GM21529 (cell line): ENCODE results near the gene NFYC.

Experiments used
- ATAC-seq: cut with Tn5 transposase; IDR thresholded peaks from one replicate; pipeline ENCODE4 v1.9.1; 2021; ENCODE audit not compliant: unreplicated experiment

Gene NFYC

DNA sequence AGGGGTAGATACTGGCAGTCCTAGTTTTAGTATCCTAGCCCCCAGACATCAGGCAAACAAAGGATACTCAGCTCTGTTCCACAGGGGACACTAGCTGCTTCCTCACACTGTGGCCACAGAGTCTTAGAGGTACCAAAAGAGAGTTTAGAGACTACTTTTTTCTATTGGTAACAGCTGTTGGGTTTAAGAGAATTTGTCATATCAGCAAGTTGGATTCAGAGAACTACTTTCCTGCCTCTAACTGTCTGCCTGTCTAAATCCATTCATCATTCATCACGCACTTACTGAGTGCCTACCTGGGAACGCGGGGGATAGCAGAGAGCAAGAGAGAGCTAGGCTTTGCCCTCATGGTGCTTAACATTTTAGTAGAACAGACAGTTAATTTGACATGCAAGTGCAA lies 65.0 kb downstream of the NFYC start:
- ATAC-seq = no peak

DNA sequence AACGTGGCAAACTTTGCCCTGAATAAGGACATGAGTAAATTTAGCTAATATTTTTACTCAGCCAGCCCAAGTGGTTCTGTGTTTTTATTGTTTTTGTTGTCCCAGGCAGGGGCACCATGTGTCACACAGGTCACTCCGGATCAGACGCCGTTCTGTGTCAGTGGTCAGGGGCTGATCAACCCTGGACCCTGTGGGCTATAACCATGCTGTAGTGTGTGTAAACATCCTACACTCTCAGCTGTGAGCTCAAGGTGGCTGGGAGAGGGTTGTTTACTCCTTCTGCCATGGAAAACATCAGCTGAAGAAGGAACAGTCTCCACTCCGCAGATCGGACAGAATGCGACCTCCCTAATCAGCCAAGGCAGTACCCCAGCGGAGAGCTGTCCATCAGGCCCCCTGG lies 65.6 kb downstream of the NFYC start:
- no peak for ATAC-seq

DNA sequence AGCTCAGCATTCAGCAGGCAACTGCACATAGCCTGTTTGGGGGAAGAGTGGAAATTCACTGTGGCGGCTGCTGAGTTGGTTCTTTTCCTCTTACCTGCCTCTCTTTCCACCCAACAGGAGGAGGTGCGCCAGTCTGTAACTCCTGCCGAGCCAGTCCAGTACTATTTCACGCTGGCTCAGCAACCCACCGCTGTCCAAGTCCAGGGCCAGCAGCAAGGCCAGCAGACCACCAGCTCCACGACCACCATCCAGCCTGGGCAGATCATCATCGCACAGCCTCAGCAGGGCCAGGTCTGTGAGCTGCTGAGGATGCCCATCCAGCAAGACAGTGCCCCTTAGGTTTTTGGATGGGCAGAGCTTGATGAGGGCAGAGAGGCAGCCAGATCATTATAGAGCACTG lies 66.5 kb downstream of the NFYC start:
- ATAC-seq = no peak

DNA sequence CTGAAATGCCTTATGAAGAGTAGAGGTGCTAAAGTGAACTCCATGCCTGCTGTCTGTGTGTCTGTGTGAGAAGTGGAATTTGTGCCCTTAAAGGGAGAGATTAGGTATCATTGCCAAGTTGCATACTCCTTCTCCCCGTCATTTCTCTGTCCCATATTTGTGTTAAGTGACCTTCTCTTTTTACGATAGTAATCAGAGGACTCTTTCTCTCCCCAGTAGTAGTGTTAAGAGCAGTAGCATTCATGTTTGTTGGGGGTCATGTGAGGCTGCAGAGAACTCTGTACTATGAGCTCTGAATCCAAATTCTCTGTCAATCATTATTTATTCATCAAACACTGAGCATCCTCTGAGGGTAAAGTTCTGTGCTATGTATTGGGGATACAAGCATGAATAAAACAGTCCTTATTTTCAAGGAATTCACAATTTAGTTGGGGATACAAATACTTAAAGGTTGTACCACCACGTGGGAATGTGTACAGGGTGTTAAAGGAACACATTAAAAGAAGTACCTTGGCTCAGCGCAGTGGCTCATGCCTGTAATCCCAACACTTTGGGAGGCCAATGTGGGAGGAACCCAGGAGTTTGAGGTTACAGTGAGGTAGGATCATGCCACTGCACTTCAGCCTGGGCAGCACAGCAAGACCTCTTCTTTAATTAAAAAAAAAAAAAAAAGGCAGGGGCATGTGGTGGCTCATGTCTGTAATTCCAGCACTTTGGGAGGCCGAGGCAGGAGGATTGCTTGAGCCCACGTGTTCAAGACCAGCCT lies 67.3 kb downstream of the NFYC start:
- ATAC-seq = no peak

DNA sequence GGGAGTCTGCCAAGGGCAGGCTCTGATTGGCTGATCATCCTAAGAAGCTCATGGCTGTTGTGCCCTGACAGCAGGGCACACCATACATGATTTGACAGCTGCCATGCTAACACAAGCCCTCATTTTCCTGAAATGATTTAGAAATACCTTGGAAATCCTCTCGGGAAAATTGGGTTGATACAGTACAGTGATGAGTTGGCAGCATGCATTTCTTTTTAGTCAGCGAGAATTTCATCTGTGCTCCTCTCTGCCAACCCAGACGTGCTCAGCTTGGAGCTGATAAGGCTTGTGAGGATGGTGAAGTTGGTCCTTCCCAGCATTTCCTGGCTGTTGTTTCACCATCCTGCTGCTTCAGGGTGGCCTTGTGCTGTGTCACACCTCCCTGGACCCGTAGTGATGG lies 69.5 kb downstream of the NFYC start:
- ATAC-seq = no peak

DNA sequence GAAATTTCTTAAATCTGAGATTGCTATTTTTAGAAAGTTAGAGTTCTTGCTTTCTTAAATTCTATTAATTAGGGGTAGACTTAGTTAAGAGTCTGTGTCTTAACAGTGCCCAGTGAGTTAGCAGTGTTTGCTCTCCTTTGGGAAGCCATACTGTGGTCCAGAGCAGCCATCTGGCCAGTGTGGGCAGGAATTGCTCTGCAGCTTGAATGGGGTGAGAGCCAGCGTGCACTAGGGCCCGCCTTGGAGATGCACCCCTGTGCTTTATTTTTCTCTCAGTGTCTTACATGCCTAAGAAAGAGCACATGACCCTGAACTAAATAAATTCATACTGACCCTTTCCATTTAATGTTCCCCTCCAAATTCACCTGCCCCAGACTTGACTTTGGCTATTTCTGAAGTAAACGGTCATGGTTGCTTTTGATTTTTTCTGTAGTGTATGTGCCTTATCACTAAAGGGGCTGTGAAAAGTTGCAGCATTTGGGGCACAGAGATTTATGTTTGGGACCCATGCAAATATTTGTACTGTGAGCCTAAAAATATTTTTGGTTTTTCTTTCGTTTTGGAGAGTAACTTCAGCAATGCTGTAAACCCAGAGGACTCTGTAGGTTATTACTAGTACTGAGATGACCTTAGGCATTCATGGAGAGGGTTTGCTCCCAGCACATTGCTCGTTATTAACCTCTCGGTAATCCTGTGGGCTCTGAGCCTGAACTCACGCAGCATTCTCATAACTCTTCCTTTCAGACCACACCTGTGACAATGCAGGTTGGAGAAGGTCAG lies 70.8 kb downstream of the NFYC start:
- peak; percentile 49 for ATAC-seq

DNA sequence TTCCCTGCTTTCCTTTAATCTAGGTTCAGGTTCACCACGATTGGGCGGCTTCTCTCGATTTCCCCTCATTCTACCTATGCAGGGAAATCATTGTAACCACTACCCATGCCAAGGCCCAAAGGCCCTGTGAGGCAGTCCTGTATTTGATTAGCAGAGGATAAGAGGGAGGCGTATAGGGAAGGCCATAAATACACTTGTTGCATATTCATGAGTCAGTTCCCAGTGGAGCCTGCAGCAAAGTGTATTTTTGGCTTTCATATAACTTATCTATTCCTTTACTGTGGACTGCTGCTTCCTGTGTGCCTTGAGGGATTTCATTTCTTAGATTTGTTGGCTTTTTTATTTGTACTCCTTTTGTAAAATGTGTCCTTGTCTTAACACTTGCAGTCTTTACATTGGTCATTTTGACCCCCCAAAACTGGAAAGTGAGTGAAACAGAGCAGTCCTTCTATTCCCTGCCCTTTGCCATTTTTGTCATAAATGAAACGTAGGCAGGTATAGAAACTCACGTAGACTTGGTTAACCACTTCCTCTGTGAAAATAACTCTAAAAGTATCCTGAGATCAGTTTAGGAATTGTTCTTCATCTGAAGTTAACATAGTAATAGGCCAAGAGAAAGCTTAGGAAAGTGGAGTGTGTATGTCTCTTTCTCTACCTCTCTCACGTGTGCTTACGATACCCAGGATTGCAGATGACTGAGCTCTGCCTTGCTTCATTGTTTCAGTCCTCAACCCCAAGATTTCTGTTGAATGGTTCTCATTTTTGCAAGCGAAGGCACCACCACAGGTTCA lies 72.4 kb downstream of the NFYC start:
- peak; percentile 50 for ATAC-seq

DNA sequence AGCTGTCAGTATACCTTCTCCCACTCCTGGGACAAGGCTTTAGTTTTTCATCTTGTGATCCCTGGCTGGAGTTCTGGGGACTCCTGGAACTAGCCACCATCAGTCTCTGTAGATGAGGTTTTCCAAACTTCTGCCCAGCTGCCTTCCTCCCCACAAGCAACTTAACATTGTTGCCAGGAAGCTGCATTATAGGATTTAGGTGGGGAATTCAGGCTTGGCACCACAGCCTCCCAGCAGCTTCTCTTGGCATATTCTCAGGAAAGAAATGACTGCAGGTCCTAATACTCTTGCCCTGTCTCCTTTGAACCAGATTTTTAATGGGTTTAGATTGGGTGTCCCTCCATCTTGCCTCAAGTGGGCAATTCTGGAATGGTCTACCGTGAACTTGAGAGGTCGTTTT lies 73.5 kb downstream of the NFYC start:
- no peak for ATAC-seq

DNA sequence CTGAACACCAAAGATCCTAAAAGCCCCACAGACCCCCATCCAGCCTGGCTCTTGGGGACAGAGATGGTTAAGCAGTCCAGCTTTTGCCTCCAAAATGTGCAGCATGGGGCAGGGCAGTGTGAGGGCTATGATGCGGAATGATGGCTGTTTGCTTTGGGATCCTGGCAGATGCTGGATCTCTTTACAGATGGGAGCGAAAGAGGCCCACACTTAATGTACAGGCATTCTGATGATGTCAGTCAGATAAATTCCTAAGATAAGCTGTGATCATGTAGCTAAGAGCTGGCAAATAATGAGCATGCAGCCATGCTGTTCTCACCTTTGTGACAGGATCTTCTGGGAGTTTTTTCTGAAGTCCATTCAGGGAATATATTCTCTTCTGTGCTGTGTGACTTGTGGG lies 74.5 kb downstream of the NFYC start:
- ATAC-seq = no peak

DNA sequence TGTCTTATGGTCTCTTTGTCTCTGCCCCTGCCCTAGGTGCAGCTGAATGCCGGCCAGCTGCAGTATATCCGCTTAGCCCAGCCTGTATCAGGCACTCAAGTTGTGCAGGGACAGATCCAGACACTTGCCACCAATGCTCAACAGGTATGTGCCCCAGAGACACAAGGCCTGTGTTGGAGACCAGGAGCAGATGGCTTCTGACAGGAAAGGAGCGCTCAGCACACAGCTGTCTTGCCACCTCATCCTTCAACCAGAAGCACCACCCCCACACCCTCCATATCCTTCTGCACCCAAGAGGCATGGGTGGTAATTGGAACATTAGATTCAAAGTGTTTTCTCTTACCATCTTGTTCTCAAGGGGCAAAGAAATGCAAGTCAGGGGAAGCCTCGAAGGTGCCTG lies 75.1 kb downstream of the NFYC start:
- no peak for ATAC-seq

DNA sequence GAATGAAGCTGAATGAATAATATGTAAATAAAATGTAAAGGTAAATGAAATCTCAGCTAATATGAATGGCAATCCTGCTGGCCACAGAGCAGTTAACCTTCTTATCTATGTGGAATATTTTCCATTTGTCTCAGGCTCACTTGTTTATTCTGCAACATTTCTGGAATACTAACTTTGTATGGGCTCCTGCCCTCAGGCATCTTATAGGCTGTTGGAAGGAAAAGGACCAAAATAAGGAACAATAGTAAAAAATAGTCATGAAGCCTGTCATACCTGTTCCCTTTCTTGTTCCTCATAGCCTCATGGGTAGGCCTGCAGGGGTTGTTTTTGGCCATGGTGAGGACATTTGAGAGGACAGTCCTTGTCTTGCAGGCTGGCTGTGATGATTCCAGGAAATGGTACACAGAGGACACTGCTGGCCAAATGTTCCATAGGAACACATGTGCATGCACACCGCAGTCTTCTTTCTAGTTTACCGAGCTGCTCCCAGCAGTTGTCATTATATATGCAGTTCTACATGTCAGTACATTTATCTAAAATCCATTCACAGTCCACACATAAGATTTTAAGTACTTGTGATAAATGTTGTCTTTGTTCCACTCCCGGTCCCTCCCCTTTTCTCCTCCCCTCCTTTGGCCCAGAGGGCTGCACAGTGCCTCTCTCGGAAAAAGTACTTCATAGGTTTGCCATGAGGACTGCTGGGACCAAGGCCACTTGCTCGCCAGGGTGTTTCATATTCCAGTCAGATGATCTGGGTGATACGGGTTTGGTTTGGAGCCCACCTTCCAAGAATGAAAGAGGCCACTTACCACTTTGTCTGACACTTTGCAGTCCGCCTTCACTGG lies 76.9 kb downstream of the NFYC start:
- no peak for ATAC-seq

DNA sequence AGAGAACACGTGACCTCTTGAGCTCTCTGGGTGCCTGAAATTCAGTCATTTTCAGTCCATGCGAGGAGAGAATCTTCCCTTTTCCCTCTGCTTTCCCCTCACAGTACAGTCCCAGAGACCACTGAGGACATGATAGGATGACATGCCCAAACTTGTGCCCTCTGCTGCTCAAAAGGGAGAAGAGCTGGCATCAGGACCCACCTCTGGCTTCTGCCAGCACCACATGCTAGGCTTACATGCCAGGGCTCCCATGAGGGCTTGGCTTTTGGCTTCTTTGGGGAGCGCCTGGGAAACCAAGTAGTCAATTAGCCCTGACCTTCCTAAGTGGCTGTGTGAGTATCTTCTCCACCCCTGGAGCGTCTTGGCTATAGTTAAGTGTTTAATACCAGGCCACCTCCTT lies 78.3 kb downstream of the NFYC start:
- ATAC-seq = no peak

DNA sequence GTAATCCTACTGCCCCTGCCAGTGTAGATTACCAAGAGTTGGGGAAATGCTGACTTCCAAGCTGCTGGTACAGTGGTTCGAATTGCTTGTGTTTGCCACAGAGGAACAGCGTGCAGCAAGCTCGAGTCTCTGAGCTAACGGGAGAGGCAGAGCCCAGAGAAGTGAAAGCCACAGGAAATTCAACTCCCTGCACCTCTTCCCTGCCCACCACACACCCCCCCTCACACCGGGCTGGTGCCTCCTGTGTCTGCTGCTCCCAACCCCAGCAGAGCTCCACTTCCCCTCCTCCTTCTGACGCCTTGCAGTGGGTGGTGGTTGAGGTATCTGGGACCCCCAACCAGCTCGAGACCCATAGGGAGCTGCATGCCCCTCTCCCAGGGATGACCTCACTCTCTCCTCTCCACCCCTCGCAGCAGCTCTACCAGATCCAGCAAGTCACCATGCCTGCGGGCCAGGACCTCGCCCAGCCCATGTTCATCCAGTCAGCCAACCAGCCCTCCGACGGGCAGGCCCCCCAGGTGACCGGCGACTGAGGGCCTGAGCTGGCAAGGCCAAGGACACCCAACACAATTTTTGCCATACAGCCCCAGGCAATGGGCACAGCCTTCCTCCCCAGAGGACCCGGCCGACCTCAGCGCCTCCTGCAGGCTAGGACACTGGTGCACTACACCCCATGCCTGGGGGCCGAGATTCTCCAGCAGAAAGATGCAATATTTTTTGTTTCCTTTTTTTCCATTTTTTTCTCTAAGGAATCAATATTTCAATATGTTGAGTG lies 79.0 kb downstream of the NFYC start:
- no peak for ATAC-seq

DNA sequence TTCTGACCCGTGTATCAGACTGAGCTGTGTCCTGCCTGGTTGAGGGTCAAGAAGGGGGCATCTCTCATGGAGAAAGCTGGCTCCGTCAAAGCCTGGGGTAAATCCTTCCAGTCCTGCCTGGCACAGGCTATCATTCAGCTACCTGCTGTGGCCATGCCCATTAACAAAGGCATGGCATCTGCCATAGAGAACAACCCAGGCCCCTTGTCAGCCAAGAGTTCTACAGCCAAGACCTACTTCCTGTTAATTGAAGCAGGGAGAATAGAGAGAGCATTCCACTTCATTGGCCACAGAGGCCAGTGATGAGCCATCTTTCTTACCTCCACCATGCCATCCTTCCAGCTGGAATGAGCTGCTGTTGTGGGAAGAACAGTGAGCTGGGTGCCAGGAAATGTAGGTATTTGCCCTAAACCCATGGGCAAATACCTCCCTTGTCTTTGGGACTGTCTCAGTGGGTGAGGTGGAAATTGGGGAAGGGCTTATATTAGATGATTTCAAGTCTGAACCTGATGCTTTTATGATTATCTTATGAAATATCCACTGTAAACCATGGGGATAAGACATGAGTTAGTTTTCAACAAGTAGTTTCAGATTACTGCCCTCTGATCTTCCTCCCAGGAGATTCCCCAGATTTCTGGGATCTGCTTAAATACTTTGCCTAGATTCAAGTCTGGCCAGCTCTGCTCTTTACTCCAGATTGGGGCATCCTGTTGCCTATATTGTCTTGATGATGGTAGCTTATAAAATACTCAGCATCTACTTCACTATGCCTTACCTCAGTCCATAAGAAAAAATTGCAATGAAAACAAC lies 80.8 kb downstream of the NFYC start:
- no peak for ATAC-seq

DNA sequence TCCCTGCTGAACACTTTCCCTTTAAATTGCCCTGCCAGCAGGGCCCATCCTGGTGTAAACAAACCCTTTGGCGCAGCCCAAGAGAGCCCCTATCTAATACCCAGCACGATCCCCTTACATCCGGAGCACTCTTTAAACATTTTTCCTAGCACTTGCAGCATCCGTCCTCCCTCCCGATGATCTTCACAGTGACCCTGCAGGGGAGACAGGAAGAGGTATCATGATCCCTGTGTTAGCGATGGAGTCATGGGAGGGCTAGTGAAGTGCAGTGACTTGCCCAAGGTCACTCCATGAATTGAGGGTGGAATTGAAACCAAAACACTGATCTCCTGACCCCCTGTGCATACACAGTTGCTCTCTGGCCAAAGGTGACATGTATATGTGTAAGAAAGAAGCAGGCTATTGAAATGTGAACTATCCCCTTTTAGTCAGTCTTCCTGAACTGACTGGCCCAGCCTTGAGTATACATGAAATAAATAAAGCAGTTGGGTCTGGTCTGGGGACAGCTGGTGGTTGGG lies 82.3 kb downstream of the NFYC start:
- no peak for ATAC-seq

DNA sequence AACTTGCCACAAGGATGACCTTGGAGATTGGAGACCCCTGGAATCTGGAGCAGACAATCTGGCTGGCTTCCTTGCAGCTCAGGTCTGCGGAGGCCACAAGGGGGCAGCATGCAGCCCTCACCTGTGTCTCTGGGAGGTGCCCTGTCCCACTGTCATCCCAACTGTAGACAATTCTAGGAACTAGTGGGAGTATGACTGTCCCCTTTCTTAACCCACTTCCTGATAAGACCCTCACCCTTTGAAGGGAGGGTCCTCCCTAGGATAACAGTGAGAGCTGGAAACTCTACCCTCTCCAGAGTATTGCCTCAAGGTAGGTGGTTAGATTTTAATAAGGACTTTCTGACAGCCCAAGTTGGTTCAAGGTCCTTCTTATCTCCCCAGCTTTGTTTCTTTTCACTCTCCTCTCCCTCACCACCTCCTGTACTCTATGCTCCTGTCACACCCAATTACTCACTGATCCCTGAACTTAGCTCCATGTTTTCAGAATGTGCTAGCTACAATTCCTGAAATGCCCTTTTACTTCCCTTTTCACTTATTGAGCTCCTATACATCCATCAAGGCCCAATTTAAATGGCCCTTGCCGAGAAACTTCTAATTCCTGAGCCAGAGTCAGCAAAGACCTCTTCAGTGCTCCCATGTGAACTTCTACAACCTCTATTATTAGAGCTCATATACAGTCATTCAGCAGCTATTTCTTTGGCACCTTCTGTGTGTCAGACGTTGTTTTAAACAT lies 82.9 kb downstream of the NFYC start:
- no peak for ATAC-seq

DNA sequence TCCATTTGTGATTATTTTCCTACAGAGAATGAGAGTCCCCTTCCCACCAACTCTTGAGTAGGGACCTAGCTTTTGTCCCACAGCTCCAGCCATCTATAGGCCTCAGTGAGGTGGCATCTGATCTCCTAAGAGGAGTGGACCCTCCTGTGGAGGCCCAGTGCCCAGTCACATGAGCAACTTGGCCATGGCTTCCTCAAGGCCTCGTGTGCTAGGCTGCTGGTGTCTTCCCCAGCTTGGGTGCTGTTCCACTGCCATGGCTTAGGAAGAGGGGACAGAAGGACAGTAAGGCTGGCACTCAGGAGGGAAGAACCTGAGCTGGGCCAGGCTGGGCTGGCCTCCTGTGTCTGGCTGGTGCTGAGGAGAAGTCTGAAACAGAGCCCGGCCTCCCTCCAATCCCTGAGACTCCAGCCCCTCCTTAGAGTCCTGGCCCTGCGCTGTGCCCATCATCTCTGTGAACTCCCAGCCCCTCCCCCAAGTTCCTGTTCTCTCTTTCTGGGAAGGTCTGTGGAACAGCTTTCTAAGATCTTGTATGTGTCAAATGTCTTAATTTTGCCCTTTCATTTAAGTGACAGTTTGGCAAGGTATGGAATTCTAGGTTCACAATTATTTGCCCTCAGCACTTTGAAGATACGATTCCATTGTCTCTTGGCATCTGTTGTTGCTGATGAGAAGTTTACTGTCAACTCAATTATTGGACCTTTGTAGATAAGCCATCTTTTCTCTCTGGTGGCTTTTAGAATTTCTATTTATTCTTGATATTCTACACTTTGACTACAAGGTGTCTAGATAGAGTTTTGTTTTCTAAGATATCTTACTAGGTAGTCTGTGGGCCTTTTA lies 85.0 kb downstream of the NFYC start:
- ATAC-seq = no peak
